HG03378 (cell line): ENCODE results near the gene ELL2.

Experiments used
- ATAC-seq: cut with Tn5 transposase; IDR thresholded peaks from one replicate; pipeline ENCODE4 v1.9.1; 2021; ENCODE audit warnings: mild to moderate bottlenecking, moderate library complexity; ENCODE audit not compliant: unreplicated experiment

Gene ELL2

GRCh38 chr5:95956900-95957293 lies 4.8 kb downstream of the ELL2 start:
- no peak for ATAC-seq

GRCh38 chr5:95956021-95956899 lies 5.4 kb downstream of the ELL2 start:
- no peak for ATAC-seq

- ATAC-seq, result no peak
Measured at GRCh38 chr5:95954716-95955115, 6.9 kb downstream of the ELL2 start.

GRCh38 chr5:95953021-95953702 lies 8.5 kb downstream of the ELL2 start:
- ATAC-seq, result no peak

- no peak for ATAC-seq
Measured at GRCh38 chr5:95951916-95952315, 9.7 kb downstream of the ELL2 start.

DNA sequence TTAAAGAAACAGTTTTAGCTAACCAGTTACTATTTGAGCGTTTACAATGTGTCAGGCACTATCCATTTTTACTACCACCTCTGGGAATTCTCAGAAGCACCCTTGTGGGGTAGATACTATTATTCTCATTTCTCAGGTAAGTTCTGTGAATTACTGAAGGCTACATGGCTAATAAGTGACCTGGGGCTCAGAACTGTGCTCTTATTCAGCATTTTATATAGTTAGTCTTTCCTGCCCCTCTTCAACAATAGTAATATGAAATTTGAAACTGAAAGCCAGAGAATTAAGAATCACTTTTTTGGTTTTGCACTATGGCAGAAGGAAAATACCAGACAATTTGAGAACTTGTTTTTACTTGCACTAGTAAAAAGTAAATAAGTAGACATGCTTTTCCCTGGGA lies 11.8 kb downstream of the ELL2 start:
- ATAC-seq, result peak; percentile 88

DNA sequence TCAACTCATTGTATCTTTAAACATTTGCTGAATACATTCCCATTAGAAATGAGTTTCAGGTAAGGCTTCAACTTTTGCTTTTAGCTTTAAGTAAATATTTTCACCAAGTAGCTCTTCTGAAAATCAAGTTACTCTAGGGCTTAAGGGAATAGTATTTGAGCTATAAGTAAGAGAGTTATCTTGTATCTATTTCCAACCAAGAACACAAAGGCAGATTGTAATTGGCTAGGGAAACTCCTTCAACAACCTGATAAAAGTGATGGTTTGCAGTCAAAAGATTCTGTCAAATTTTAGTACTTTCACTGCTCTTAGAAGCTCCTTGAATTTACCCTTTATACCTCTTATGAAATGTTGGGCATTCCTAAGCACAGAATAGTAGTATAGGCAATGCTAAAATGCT lies 13.0 kb downstream of the ELL2 start:
- ATAC-seq, result no peak

GRCh38 chr5:95946451-95946850 lies 15.2 kb downstream of the ELL2 start:
- no peak for ATAC-seq

- ATAC-seq, result no peak
Measured at GRCh38 chr5:95942968-95943367, 18.7 kb downstream of the ELL2 start.

GRCh38 chr5:95942414-95942813 lies 19.2 kb downstream of the ELL2 start:
- no peak for ATAC-seq

GRCh38 chr5:95941756-95942155 lies 19.9 kb downstream of the ELL2 start:
- no peak for ATAC-seq

DNA sequence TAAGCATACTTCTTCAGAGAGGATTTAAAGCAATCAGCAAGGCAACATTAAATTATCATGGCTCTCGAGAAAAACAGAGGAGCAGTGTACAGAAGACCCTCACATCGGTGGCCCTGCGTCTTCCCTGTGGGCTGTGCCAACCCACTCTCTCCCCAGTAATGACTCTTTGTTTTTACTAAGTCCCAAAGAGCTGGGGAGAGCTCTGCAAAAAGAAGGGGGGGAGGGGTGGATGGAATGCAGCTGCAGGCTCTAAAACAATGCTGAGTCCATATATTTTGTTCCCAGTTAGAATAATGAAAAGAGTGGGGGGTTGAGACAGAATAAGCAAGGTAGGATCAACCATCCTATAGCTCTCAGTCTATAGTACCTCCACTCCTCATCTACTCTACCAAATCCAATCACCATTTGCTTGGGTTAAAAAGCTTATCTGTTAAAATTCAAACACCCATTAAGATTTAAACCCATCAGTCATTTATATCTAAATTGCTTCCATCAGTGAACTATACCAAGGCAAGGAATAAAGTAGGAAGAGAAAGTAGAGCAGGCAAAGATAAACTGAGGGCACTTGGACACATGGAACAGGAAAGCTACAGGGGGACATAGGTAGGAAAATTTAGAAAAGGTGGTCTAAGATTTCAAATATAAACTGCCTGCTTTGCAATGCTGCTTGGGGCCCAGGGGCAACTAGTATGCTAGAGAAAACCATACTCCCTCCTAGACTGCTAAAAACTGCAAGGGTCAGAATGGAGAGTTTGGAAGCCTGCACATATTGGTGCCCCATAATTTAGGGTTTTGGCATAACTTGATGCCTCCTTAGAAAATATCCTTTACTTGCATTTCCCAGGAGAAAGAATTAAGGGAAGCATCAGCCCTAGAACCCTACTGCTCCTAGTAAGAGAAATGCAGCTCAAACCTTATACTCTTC lies 20.6 kb downstream of the ELL2 start:
- ATAC-seq, result no peak

DNA sequence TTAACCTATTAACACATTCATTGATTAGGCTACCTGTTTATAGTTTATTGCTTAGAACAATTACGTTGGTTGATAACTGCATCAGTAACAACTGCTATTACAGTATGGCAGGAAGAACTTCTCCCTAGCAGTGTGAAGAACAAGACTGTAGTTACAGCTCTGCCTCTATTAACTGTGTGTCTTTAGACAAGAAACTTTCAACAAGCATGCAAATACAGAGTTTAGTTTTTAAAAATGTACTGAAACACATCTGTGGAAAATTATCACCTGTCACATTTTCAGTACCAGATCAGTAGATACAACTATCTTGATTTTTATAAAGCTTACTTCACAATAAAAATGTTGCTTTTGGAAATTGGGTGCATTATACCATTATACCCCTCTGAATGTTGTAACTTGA lies 22.2 kb downstream of the ELL2 start:
- peak; percentile 62 for ATAC-seq

GRCh38 chr5:95938766-95939165 lies 22.9 kb downstream of the ELL2 start:
- ATAC-seq, result no peak

GRCh38 chr5:95938347-95938746 lies 23.3 kb downstream of the ELL2 start:
- ATAC-seq, result no peak

DNA sequence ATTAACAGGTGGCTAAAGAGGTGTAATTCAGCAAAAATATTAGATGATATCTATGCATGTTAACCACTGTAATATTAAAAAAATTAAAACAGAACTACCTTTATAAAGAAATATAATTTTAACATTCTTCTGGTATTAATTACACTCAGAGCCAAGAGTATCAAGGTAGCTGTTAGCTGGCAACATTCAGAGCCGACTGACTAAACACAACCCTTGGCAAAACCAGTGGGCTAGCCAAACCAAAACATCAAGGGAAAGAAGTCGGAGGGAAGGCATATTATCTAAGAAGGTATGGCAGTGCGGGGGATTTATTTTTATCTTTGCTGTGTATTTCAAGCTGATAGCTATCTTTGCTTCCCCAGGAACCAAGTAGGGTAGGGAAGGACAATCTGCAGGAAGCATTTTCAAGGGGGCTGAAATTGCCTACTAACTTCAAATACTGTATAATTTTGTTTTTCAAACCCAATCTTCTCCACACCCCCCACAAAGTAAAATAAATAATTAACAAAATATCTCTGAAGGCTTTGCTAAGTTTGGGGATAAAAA lies 24.0 kb downstream of the ELL2 start:
- ATAC-seq, result no peak

DNA sequence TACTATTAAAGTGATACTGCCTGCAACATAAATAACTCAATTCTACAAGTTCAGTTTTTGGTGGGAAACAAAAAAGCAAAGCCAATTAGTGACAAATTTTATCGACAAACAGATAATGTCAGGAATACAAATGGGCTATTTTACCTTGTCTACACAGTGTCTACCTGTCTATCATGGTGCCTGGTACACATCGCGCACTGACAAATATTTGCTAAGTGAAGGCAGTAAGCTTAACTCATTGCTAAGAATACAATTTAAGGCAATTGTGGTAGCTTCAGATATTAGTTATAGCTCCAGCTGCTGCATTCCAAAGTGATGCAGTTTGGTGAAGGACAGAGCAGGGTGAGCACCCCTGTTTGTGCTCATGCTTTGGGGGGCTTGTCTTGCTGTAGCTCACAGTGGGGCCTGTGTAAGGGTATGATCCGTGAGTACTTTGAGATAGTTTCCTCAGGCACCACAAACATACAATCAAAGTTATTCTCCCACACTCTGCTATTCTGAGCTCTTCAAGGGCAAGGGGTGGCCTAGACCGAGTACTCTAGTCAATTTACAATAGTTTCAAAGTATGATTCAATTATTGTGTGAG lies 24.7 kb downstream of the ELL2 start:
- no peak for ATAC-seq

DNA sequence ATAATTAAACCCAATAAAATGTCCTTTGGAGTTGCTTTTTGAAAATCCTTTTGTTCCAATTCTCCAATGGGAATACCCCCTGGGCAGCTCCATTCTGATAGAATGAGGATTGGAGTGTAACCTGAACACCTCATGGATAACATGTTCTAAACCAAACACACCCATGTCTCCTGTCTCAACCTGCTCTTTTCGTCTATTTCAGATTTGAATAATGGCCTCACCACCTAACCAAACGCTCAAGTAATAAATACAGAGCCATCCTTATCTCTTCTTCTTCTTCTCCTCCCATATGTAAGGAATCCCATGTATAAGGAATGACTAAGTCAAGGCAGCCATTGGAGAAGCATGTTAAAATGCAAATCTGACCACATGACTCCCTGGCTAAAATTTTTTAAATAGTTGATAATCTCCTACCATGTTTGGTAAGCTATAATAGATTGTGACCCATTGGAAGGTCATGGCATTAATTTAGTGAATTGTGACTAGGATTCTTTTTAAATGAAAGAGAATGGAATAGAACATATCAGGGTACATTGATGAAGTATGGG lies 26.0 kb downstream of the ELL2 start:
- no peak for ATAC-seq

DNA sequence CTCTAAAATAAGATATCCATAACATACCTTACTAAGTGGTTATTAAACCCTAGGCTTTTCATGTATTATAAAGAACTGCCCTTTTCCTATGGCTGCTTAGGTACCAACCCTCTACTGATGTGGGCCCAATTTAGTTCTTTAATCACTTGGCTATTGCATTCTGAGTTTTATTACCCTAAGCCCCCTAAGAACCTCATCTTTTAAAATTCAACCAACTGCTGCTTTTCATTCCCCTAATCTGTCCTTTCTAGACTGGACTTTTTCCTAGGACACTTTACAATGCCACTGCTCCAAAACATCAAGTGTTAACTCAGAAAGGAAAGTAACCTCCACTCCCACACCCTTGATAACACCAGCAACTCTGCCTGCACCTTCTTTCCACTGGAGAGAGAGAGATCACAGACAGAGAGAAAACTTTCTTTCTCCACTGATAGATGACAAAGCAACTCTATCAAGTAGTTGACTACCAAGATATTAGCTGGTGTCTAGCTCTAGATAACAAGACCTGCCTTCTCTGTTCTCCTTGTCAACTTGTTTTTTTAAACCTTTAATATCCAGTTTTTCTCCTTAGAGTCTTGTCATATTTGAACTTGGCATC lies 27.3 kb downstream of the ELL2 start:
- ATAC-seq, result no peak

DNA sequence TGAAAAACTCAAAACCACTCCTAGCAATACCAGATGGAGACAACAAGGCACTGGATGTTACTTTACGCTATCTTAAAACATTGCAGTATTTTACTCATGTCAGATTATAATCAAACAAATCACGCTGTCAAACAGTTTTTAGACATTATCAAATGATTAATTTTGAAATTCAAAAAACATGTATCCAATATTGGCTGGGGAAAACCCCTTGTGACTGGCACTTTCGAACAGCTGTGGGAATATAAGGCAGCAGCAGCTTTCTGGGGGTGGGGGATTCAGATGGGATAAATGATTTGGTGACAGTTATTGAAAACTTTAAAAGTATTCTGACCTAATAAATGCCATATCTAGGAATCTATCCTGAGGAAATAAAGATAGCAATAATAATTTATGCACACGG lies 28.7 kb downstream of the ELL2 start:
- ATAC-seq, result no peak
